Spinal cord (tissue), 10 donors: ENCODE data around the gene PIK3R5. TPM values are rescaled to one million over a fixed set of nuclear protein-coding genes. Genes with fewer than 3 reads are reported as not detected.

Experiments used
- DNase-seq, 6 donors: peaks; one replicate each; pipeline versions ENCODE4 v3.0.0 to v3.0.0-alpha.2; 2013 to 2015; ENCODE audit warnings: low spot score in 6 of 6, low read depth in 4 of 6
- H3K27ac ChIP-seq: one replicate; pipeline ENCODE4 v1.5.1; 2013; ENCODE audit warnings: low read depth, low read length, control low read depth
- H3K27me3 ChIP-seq: one replicate; pipeline ENCODE4 v1.6.1; 2013; ENCODE audit warnings: low read length; ENCODE audit not compliant: control insufficient read depth, insufficient read depth
- H3K36me3 ChIP-seq: one replicate; pipeline ENCODE4 v1.6.1; 2013; ENCODE audit warnings: low read length; ENCODE audit not compliant: control insufficient read depth, insufficient read depth
- H3K4me1 ChIP-seq: one replicate; pipeline ENCODE4 v1.6.1; 2013; ENCODE audit warnings: low read length; ENCODE audit not compliant: control insufficient read depth, insufficient read depth
- H3K4me3 ChIP-seq: one replicate; pipeline ENCODE4 v1.5.1; 2013; ENCODE audit warnings: low read depth, low read length, control low read depth
- H3K9me3 ChIP-seq: one replicate; pipeline ENCODE4 v1.6.1; 2013; ENCODE audit warnings: low read length; ENCODE audit not compliant: control insufficient read depth, insufficient read depth
- whole genome bisulfite sequencing: methylation state at CpG from one replicate; pipeline ENCODE4 v1.1.5; 2013; ENCODE audit warnings: missing lambda C conversion rate; ENCODE audit not compliant: insufficient coverage; 5-methylcytosine and 5-hydroxymethylcytosine counted together
- polyA plus RNA-seq, 2 donors: library from polyadenylated mRNA; unstranded; fragments of 120-200 nt; gene quantifications; one replicate each; pipeline ENCODE4 v1.2.1, GENCODE V29; 2013; ENCODE audit not compliant: insufficient read length in 2 of 2
- total RNA-seq, 2 donors: library from RNA; depleted of rRNA in 1 of 2; stranded (reverse); fragments of 120-200 nt in 1 of 2; fragments of >200 nt in 1 of 2; gene quantifications; one replicate each; pipeline versions ENCODE4 v1.2.3 to v1.2.4, GENCODE V29; 2013 to 2014
- donor health status: healthy.

PIK3R5 gene
- total and polyA plus RNA-seq, 4 donors = 2.5 to 3.3 (median 2.7) TPM

GRCh38 chr17:8868092-8868491, 97.4 kb downstream of the PIK3R5 start:
- 100% methylated on average over 1 of the region's 1 CpG for WGBS
- Histone ChIP-seq H3K4me3 (no peak overlapping the region), H3K4me1 (peaks cover 9% of the 10 kb centered on the region), H3K27me3 (peaks cover 4% of the 10 kb centered on the region), H3K9me3 (peaks cover 1% of the 10 kb centered on the region), H3K27ac (no peak overlapping the region), H3K36me3 (no peaks in the 10 kb centered on the region)
- no peak for DNase-seq

DNA sequence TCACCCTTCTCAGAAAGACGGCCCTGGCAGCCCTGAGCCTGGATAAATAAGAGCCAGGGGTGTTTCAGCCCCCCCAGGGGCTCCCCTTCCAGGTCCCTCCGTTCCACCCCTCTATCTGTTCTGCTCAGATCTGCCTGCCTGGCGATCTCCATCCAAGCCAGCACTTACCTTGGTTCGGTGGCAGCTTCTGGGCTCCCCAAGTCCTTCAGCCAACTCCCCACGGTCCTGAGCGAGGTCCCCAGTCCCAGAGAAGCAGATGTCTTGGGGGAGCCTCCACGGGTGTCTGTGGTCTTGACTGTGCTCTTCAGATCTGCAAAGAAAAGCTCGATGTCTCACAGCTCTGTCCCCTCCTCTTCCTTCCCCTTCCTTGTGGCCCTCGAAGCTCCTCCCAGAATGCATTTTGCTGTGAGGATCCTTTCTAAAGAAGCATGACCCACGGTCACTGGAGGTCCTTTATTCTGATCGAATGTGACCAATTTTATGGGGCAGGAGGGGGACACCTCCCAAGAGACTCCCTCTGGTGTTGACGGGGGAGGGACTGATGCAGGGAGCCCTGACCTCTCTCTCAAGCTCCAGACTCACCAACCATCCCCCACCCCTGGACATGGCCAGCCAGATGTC, 98.0 kb downstream of the PIK3R5 start, which contains the start of gene PIK3R6:
Gene PIK3R6 (minus strand): TSS at position 314 of the 621 bp plus-strand sequence. CDS start 17,880 bp downstream, outside the sequence.
- Histone ChIP-seq H3K4me3 (no peak within 1 kb of the TSS), H3K27me3 (peaks cover 4% of the 10 kb centered on the region), H3K4me1 (peaks cover 3% of the 10 kb centered on the region), H3K9me3 (peaks cover 1% of the 10 kb centered on the region), H3K36me3 (no peaks in the 10 kb centered on the region), H3K27ac (no peak within 1 kb of the TSS)
- WGBS = 58% methylated on average over 10 of the region's 12 CpGs
- DNase-seq = no peak

DNA sequence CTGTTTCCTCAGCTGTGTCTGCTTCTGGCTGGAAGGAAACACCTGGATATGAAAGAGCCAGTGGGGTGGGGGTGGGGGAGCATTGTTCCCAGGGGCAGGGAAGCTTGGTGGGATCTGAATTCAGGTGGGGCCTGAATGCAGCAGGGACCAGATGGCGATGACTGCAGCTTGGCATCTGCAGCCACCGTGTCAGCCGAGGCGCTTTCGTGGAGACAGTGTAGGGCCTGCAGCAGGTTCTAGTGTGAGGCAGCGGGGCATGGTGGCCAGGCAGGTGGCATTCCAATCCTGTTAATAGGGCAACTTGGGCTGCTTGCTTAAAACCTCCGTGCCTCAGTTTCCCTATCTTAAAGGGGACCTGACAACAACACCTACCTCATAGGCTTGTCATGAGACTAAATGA, 99.7 kb downstream of the PIK3R5 start:
- Histone ChIP-seq H3K9me3 (no peaks in the 10 kb centered on the region), H3K36me3 (no peaks in the 10 kb centered on the region), H3K4me1 (peaks cover 3% of the 10 kb centered on the region), H3K27ac (no peak overlapping the region), H3K4me3 (no peak overlapping the region), H3K27me3 (peaks cover 4% of the 10 kb centered on the region)
- WGBS = 90% methylated on average over 6 of the region's 7 CpGs
- no peak for DNase-seq

GRCh38 chr17:8865385-8865784, 100.1 kb downstream of the PIK3R5 start:
- no peaks in the 10 kb centered on the region for H3K9me3 ChIP-seq
- no peak overlapping the region for H3K4me3 ChIP-seq
- 100% methylated on average over 1 of the region's 6 CpGs for WGBS
- peaks cover 3% of the 10 kb centered on the region for H3K4me1 ChIP-seq
- no peaks in the 10 kb centered on the region for H3K36me3 ChIP-seq
- H3K27ac ChIP-seq = no peak overlapping the region
- DNase-seq = no peak
- peaks cover 4% of the 10 kb centered on the region for H3K27me3 ChIP-seq

DNA sequence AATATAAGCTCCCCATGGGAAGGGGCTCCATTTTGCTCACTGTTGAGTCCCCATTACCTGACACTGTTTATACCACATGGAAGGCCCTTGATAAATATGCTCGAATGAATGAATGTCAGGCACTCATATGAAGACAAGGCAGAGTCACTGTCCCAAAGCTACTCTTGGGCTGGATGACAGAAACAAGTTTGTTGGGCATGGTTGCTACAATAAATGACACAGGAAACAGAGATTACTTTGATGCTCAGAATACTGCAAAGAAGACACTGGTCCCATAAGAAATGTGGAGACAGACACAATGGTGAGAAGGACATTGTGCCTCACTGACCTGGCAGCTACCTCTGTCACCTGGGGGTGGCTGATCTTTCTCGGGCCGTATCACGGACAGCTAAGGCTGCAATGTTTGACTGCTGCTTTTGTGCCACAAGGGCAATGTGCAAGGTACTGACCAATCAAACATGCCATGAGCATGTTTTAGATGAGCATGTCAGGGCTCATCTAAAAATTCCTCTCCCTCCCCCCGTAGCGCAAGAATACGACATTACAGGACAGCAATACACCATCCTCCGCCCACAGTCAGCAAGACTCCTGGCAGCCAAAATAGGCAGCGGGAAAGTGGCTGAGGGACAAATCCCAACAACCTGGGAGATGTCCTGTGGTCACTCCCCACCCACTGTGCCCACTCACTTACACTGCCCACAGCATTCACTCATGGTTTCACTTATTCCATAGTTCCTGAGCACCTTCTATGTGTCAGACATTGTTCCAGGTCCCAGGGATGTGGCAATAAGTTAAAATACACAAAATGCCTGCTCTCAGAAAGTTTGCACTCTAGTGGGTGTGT, 103.1 kb downstream of the PIK3R5 start:
- no peaks in the 10 kb centered on the region for H3K27me3 ChIP-seq
- no peak for DNase-seq
- no peaks in the 10 kb centered on the region for H3K9me3 ChIP-seq
- H3K4me1 ChIP-seq = peaks cover 21% of the 10 kb centered on the region
- WGBS = 79% methylated on average over 9 of the region's 9 CpGs
- no peak overlapping the region for H3K27ac ChIP-seq
- H3K4me3 ChIP-seq = no peak overlapping the region
- no peaks in the 10 kb centered on the region for H3K36me3 ChIP-seq

- Histone ChIP-seq H3K4me3 (no peak overlapping the region), H3K4me1 (peaks cover 28% of the 10 kb centered on the region), H3K9me3 (no peaks in the 10 kb centered on the region), H3K27ac (no peak overlapping the region), H3K36me3 (no peaks in the 10 kb centered on the region), H3K27me3 (no peaks in the 10 kb centered on the region)
- DNase-seq = no peak
- WGBS = 94% methylated on average over 5 of the region's 7 CpGs
These were observed 103.9 kb downstream of the PIK3R5 start for GRCh38 chr17:8861495-8862181.

- WGBS = 90% methylated on average over 6 of the region's 14 CpGs
- no peaks in the 10 kb centered on the region for H3K9me3 ChIP-seq
- H3K36me3 ChIP-seq = no peaks in the 10 kb centered on the region
- H3K27me3 ChIP-seq = no peaks in the 10 kb centered on the region
- H3K27ac ChIP-seq = no peak overlapping the region
- H3K4me3 ChIP-seq = no peak overlapping the region
- peaks cover 24% of the 10 kb centered on the region for H3K4me1 ChIP-seq
- DNase-seq = no peak
These were observed 105.6 kb downstream of the PIK3R5 start for GRCh38 chr17:8859804-8860430.

- H3K4me1 ChIP-seq = peaks cover 24% of the 10 kb centered on the region
- H3K27ac ChIP-seq = peak overlapping the region; percentile 9
- WGBS = 86% methylated on average over 7 of the region's 11 CpGs
- no peaks in the 10 kb centered on the region for H3K9me3 ChIP-seq
- H3K4me3 ChIP-seq = no peak overlapping the region
- no peak for DNase-seq
- no peaks in the 10 kb centered on the region for H3K36me3 ChIP-seq
- no peaks in the 10 kb centered on the region for H3K27me3 ChIP-seq
These were observed 106.3 kb downstream of the PIK3R5 start for GRCh38 chr17:8859027-8859803.

GRCh38 chr17:8857919-8858318, 107.6 kb downstream of the PIK3R5 start:
- Histone ChIP-seq H3K27ac (no peak overlapping the region), H3K27me3 (no peaks in the 10 kb centered on the region), H3K9me3 (no peaks in the 10 kb centered on the region), H3K36me3 (no peaks in the 10 kb centered on the region), H3K4me3 (no peak overlapping the region), H3K4me1 (peaks cover 24% of the 10 kb centered on the region)
- DNase-seq = peak in 1 of 6 donors; percentile 30
- WGBS = no CpG with 5 or more reads among the region's 5 CpGs
